BJ (cell line): ENCODE data around the gene MAFB. TPM values are rescaled to one million over a fixed set of nuclear protein-coding genes. Genes with fewer than 3 reads are reported as not detected.

Experiments
- CTCF ChIA-PET: fragments of 350-600 bp; formaldehyde crosslinking; extraction: SDS; loops from one replicate; lab custom pipeline; 2021; ENCODE audit warnings: antibody characterized with exemption, inconsistent platforms; lab: Yijun Ruan, JAX
- POLR2A ChIA-PET: fragments of 300-600 bp; sonication (Branson Sonifier 250); formaldehyde crosslinking; extraction: SDS; loops from one replicate; lab custom pipeline; 2021; ENCODE audit warnings: antibody characterized with exemption; lab: Charles Lee
- DNase-seq: peaks from one replicate; pipeline ENCODE4 v3.0.0-alpha.2; 2011; ENCODE audit warnings: low read depth
- H3K27me3 ChIP-seq: 2 replicates; pipeline ENCODE4 v1.6.0; 2011; ENCODE audit warnings: low read length; ENCODE audit not compliant: control insufficient read depth, insufficient read depth
- H3K36me3 ChIP-seq: 2 replicates; pipeline ENCODE4 v1.5.1; 2011; ENCODE audit warnings: low read length; ENCODE audit not compliant: control insufficient read depth, insufficient read depth
- H3K4me3 ChIP-seq: 2 replicates; pipeline ENCODE4 v1.5.1; 2011; ENCODE audit warnings: low read depth, mild to moderate bottlenecking, control low read depth, low read length
- polyA plus RNA-seq: library from polyadenylated mRNA; depleted of rRNA; stranded (reverse); fragments of >200 nt; gene quantifications from 2 replicates; pipeline ENCODE4 v1.2.3, GENCODE V29; 2011
- TF ChIP-seq, protein P1 (sequence below): IDR thresholded peaks from 2 replicates; pipeline ENCODE4 v1.5.1; 2011; ENCODE audit warnings: low read depth, mild to moderate bottlenecking, control low read depth, inconsistent platforms, low read length, moderate library complexity; ENCODE audit not compliant: insufficient read depth

Gene MAFB
- polyA plus RNA-seq, 1 experiment = 0.06 TPM

DNA sequence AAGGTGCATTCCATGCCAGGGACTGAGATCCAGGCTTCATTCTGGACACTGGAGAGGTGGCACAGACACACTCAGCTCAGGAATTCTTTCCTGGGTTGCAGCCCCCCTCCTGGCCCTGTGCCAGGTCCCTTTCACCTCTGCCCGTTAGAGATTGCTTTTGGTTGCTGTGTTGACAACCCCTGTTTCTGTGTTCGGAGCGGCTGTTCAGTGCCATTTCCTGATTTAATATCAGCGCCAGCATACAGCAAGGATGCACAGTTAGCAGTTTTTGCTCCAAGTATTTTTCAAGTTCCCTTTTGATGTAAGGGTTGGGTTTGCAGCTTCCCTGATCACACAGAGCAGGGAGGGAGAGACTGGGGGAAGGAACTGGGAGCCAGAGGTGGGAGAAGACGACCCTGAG lies 8.5 kb upstream of the MAFB start:
- Histone ChIP-seq H3K36me3 (no peaks in the 10 kb centered on the region), H3K4me3 (no peak overlapping the region), H3K27me3 (no peaks in the 10 kb centered on the region)
- ChIA-PET CTCF (interaction anchor here (1.6 kb wide), 1 partner anchor 9 kb away, joined by 4 read pairs; no protein-coding TSS in a partner anchor), POLR2A (no interaction called here)
- TF ChIP-seq, protein P1, sequence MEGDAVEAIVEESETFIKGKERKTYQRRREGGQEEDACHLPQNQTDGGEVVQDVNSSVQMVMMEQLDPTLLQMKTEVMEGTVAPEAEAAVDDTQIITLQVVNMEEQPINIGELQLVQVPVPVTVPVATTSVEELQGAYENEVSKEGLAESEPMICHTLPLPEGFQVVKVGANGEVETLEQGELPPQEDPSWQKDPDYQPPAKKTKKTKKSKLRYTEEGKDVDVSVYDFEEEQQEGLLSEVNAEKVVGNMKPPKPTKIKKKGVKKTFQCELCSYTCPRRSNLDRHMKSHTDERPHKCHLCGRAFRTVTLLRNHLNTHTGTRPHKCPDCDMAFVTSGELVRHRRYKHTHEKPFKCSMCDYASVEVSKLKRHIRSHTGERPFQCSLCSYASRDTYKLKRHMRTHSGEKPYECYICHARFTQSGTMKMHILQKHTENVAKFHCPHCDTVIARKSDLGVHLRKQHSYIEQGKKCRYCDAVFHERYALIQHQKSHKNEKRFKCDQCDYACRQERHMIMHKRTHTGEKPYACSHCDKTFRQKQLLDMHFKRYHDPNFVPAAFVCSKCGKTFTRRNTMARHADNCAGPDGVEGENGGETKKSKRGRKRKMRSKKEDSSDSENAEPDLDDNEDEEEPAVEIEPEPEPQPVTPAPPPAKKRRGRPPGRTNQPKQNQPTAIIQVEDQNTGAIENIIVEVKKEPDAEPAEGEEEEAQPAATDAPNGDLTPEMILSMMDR = no peak
- DNase-seq = no peak

DNA sequence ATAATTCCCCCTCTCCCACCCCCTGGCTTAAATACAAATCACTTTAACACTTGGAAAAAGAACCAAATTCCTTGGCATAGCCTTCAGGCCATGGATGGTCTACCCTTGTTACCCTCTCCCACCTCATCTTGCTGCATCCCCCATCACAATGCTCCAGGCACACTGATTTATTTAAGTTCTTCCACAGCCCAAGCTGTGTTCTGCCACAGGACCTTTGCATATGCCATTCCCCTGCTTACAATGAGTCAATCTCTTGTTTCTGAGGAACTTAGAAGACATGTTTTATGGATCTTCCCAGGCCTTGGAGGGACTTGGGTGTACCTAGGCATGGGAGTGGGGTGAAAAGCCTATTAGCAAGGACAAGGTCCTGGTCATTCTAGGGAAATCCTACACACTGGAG lies 6.2 kb upstream of the MAFB start:
- H3K27me3 ChIP-seq = peaks cover 8% of the 10 kb centered on the region; the same call in 1 of the 2 replicates
- DNase-seq = no peak
- TF ChIP-seq, protein P1 = no peak
- ChIA-PET POLR2A (no interaction called here), CTCF (interaction anchor here (0.6 kb wide), 1 partner anchor 886 kb away, joined by 4 read pairs; no protein-coding TSS in a partner anchor)
- no peak overlapping the region for H3K4me3 ChIP-seq
- H3K36me3 ChIP-seq = no peaks in the 10 kb centered on the region

GRCh38 chr20:40694246-40694645 lies 5.2 kb upstream of the MAFB start:
- Histone ChIP-seq H3K36me3 (no peaks in the 10 kb centered on the region), H3K27me3 (peaks cover 8% of the 10 kb centered on the region; the same call in 1 of the 2 replicates), H3K4me3 (no peak overlapping the region)
- DNase-seq = no peak
- ChIA-PET CTCF (no interaction called here), POLR2A (no interaction called here)
- TF ChIP-seq, protein P1 = no peak

DNA sequence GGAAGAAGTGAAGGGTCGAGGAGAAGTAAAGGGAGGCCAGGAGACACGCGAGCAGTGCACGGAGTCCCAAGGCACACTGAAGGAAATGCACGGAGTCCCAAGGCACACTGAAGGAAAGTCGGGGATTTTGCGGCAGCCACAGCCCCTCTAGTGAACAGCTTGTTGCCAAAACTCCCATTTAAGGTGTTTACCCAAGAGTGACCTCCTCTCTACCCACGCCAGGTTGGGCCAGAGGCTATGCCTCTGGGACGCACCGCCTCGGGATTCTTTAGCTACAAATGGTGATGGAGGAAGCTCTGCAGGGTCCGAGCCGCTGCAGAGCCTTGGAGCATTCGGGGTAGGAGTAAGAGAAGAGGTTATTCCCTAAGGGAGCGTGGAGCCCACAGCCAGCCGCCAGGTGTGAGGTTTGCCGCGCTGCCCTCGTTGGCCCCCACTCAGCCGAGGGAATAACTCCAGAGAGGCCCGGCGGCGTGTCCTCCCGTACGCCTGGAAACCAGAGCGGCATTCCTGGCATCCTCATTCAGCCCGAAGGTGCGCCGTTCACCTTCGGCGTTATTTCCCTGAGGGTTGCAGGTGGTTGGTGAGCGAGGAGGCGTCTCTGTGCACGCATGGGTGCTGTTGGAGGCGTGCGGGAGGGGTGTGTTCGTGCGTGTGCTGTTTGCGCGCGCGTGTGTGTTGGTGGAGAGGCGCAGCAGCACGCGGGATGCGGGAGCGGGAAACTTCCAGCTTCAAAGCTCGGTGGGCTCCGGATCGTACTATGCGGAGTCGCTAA lies 3.4 kb upstream of the MAFB start:
- TF ChIP-seq, protein P1 = no peak
- Histone ChIP-seq H3K4me3 (no peak overlapping the region), H3K27me3 (peaks cover 18% of the 10 kb centered on the region), H3K36me3 (no peaks in the 10 kb centered on the region)
- POLR2A ChIA-PET = no interaction called here
- CTCF ChIA-PET = no interaction called here
- no peak for DNase-seq

- ChIA-PET CTCF (interaction anchor here (1.3 to 1.8 kb wide), 2 partner anchors 13 to 271 kb away, joined by 4 to 6 read pairs; no protein-coding TSS in a partner anchor), POLR2A (no interaction called here)
- no peaks in the 10 kb centered on the region for H3K36me3 ChIP-seq
- H3K27me3 ChIP-seq = peaks cover 21% of the 10 kb centered on the region
- H3K4me3 ChIP-seq = no peak overlapping the region
- TF ChIP-seq, protein P1 = no peak
- DNase-seq = no peak
Observed at GRCh38 chr20:40691566-40692239, 2.7 kb upstream of the MAFB start.
